Peyer's patch (tissue), 4 donors: ENCODE measurements around the gene ITLN1. TPM values are rescaled to one million over a fixed set of nuclear protein-coding genes. Genes with fewer than 3 reads are reported as not detected.
"Not testable (repeated sequence)": the region's sequence is repeated elsewhere in the genome, so short reads cannot be mapped to it uniquely, and the experiment has no call there.

ENCODE experiments used
- DNase-seq, 3 donors: peaks; one replicate each; pipeline ENCODE4 v3.0.0-alpha.2; 2017 to 2019
- H3K27ac ChIP-seq, 4 donors: fragments of 200-600 bp; sonication (generic); one replicate each; pipeline ENCODE4 v1.5.1; 2016 to 2019
- H3K27me3 ChIP-seq, 2 donors: fragments of 200-600 bp; sonication (generic); one replicate each; pipeline ENCODE4 v1.5.1; 2019
- H3K36me3 ChIP-seq, 3 donors: fragments of 200-600 bp; sonication (generic); one replicate each; pipeline ENCODE4 v1.5.1; 2016 to 2019
- H3K4me1 ChIP-seq, 4 donors: fragments of 200-600 bp; sonication (generic); one replicate each; pipeline ENCODE4 v1.5.1; 2016 to 2019
- H3K4me3 ChIP-seq, 4 donors: fragments of 200-600 bp; sonication (generic); 1 replicate in 3 of 4; 2 replicates in 1 of 4; pipeline ENCODE4 v1.5.1; 2016 to 2019; ENCODE audit warnings: mild to moderate bottlenecking in 1 of 4
- H3K9me3 ChIP-seq, 4 donors: fragments of 200-600 bp; sonication (generic); one replicate each; pipeline ENCODE4 v1.5.1; 2016 to 2019; ENCODE audit warnings: mild to moderate bottlenecking in 1 of 4
- CTCF ChIP-seq, 6 experiments: fragments of 450-650 bp in 4 of 6; fragments of 200-600 bp in 2 of 6; sonication (generic) in 1 of 6; IDR thresholded peaks; one replicate each; pipeline ENCODE4 v1.5.1; 2017 to 2019; ENCODE audit warnings: antibody characterized with exemption in 6 of 6, mild to moderate bottlenecking in 3 of 6, moderate library complexity in 1 of 6
- POLR2A ChIP-seq, 2 donors: fragments of 450-650 bp; IDR thresholded peaks; one replicate each; pipeline ENCODE4 v1.5.1; 2017; ENCODE audit warnings: antibody characterized with exemption in 2 of 2, mild to moderate bottlenecking in 2 of 2, moderate library complexity in 2 of 2
- total RNA-seq, 4 donors: library from RNA; depleted of rRNA; stranded (reverse); fragments of >200 nt; gene quantifications; one replicate each; pipeline ENCODE4 v1.1.0, GENCODE V29; 2016

ITLN1 gene
- total RNA-seq, 4 donors from 2014 or later = 14.4 to 45.0 (median 24.5) TPM

- no peak overlapping the region for H3K27ac ChIP-seq
- H3K4me3 ChIP-seq = no peak overlapping the region
- no peak for DNase-seq
- H3K27me3 ChIP-seq = no peaks in the 10 kb centered on the region
- no peaks in the 10 kb centered on the region for H3K36me3 ChIP-seq
- H3K4me1 ChIP-seq = no peaks in the 10 kb centered on the region
- H3K9me3 ChIP-seq = no peaks in the 10 kb centered on the region
- TF ChIP-seq POLR2A (IDR thresholded peaks at IDR 0.05) = no peak
- no peak for TF ChIP-seq CTCF (IDR thresholded peaks at IDR 0.05)
These were observed 20.0 kb upstream of the ITLN1 start for GRCh38 chr1:160904783-160905616.

GRCh38 chr1:160902251-160902650 is 17.3 kb upstream of the ITLN1 start:
- H3K36me3 ChIP-seq, H3K27me3 ChIP-seq, H3K9me3 ChIP-seq, H3K4me3 ChIP-seq, DNase-seq, H3K27ac ChIP-seq, H3K4me1 ChIP-seq: not testable (repeated sequence)

- Histone ChIP-seq H3K27ac (no peak overlapping the region), H3K9me3 (no peaks in the 10 kb centered on the region), H3K4me3 (no peak overlapping the region), H3K4me1 (no peaks in the 10 kb centered on the region), H3K27me3 (no peaks in the 10 kb centered on the region), H3K36me3 (no peaks in the 10 kb centered on the region)
- TF ChIP-seq CTCF (IDR thresholded peaks at IDR 0.05) (no peak), POLR2A (IDR thresholded peaks at IDR 0.05) (no peak)
- no peak for DNase-seq
These were observed 16.8 kb upstream of the ITLN1 start for GRCh38 chr1:160901768-160902167.

GRCh38 chr1:160900683-160901082 is 15.7 kb upstream of the ITLN1 start:
- DNase-seq, H3K4me3 ChIP-seq, H3K36me3 ChIP-seq, H3K4me1 ChIP-seq, H3K27ac ChIP-seq, H3K27me3 ChIP-seq, H3K9me3 ChIP-seq: not testable (repeated sequence)

- H3K4me3 ChIP-seq, H3K27me3 ChIP-seq, H3K9me3 ChIP-seq, H3K4me1 ChIP-seq, DNase-seq, H3K27ac ChIP-seq, H3K36me3 ChIP-seq: not testable (repeated sequence)
These were observed 9.6 kb upstream of the ITLN1 start for GRCh38 chr1:160894368-160895135.

GRCh38 chr1:160891474-160891873 is 6.5 kb upstream of the ITLN1 start:
- TF ChIP-seq CTCF (IDR thresholded peaks at IDR 0.05) (no peak), POLR2A (IDR thresholded peaks at IDR 0.05) (no peak)
- no peaks in the 10 kb centered on the region for H3K9me3 ChIP-seq
- no peak for DNase-seq
- H3K36me3 ChIP-seq = no peaks in the 10 kb centered on the region
- no peak overlapping the region for H3K27ac ChIP-seq
- H3K27me3 ChIP-seq = no peaks in the 10 kb centered on the region
- no peak overlapping the region for H3K4me3 ChIP-seq
- H3K4me1 ChIP-seq = no peaks in the 10 kb centered on the region

GRCh38 chr1:160888926-160889325 is 3.9 kb upstream of the ITLN1 start:
- Histone ChIP-seq H3K4me1 (no peaks in the 10 kb centered on the region), H3K36me3 (no peaks in the 10 kb centered on the region), H3K9me3 (no peaks in the 10 kb centered on the region), H3K27me3 (no peaks in the 10 kb centered on the region), H3K27ac (no peak overlapping the region), H3K4me3 (no peak overlapping the region)
- TF ChIP-seq CTCF (IDR thresholded peaks at IDR 0.05) (no peak), POLR2A (IDR thresholded peaks at IDR 0.05) (no peak)
- DNase-seq = no peak
